Smooth muscle cell of the umbilical artery (primary cell): ENCODE measurements around the gene ZFPM1. TPM values are rescaled to one million over a fixed set of nuclear protein-coding genes. Genes with fewer than 3 reads are reported as not detected.

Experiments
- total RNA-seq: library from RNA; depleted of rRNA; stranded (reverse); fragments of >200 nt; gene quantifications from 2 replicates; pipeline ENCODE4 v1.2.3, GENCODE V29; 2014

ZFPM1 gene
- total RNA-seq = 3.9 and 6.0 TPM in 2 replicates

GRCh38 chr16:88453217-88453531 is at the start of gene ZFPM1:
Gene ZFPM1, plus strand, starts transcription at chr16:88453280. Its CDS starts 359 bp downstream, at chr16:88453639.

DNA sequence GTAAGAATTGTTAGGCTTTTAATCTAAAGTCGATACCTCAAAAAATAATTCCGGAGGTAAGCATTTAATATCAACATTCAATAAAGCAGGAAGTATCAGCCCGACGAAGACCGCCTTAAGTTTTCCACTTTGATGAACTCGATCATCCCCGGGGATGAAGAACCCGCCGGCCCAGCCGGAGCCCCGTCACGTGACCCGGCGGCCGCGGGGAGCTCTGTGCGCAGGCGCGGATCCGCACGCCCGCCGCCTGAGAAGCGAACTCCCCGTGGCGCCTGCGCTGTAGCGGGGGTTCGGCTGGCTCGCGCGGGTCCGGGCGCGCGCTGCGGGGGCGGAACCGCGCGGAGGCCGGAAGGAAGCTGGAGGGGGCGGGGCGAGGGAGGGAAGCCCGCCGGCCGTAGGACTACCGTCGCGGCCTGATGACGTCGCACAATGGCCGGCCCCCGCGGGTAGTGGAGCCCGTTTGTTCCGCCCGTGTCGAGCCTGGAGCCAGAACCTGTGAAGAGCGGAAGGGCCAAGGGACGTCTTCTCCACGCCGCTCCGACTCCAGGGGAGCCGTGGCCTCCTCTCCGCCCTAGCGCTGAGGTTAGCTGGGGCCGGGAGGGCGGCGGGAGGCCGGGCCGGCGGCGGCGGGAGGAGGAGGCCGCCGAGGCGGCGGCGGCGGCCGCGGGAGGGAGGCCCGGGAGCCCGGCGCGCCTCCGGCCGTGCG is 117.1 kb downstream of the ZFPM1 start, which contains the start of gene ZC3H18:
TSS of gene ZC3H18 (plus strand) at position 419 of the 706 bp plus-strand sequence. CDS start 6,721 bp downstream, outside the sequence.

Other genes starting within 250 kb of the ZFPM1 start
- 9.8 and 21.3 TPM in 2 replicates for gene ZNF469, start 70.3 kb upstream of the ZFPM1 start, total RNA-seq
- gene ZC3H18, start 117.1 kb downstream of the ZFPM1 start, total RNA-seq = 11.0 and 18.2 TPM in 2 replicates
- 0.23 TPM in 1 of 2 replicates, not detected in the other for gene IL17C, start 185.3 kb downstream of the ZFPM1 start, total RNA-seq
- 118 and 194 TPM in 2 replicates for gene CYBA, start 197.8 kb downstream of the ZFPM1 start, total RNA-seq
- 89.1 and 116 TPM in 2 replicates for gene MVD, start 209.8 kb downstream of the ZFPM1 start, total RNA-seq
- under 0.01 and 0.05 TPM in 2 replicates for gene SNAI3, start 233.2 kb downstream of the ZFPM1 start, total RNA-seq